DOHH2 (cell line): ENCODE measurements around the gene CACHD1.

ENCODE experiments used
- EZH2phosphoT487 ChIP-seq: fragments of 200-600 bp; sonication (generic); IDR thresholded peaks from 2 replicates; pipeline ENCODE4 v1.6.1; 2017; ENCODE audit warnings: borderline replicate concordance, mild to moderate bottlenecking, antibody characterized with exemption, low read length, moderate library complexity, mixed read lengths
- TF ChIP-seq, protein P1 (sequence below): fragments of 200-600 bp; sonication (generic); IDR thresholded peaks from one replicate; pipeline ENCODE4 v1.5.1; 2014; ENCODE audit warnings: antibody characterized with exemption, mild to moderate bottlenecking, low read depth, low read length; ENCODE audit not compliant: poor library complexity, severe bottlenecking

GRCh38 chr1:64516301-64516700 is 46.4 kb downstream of the CACHD1 start:
- TF ChIP-seq, protein P1, sequence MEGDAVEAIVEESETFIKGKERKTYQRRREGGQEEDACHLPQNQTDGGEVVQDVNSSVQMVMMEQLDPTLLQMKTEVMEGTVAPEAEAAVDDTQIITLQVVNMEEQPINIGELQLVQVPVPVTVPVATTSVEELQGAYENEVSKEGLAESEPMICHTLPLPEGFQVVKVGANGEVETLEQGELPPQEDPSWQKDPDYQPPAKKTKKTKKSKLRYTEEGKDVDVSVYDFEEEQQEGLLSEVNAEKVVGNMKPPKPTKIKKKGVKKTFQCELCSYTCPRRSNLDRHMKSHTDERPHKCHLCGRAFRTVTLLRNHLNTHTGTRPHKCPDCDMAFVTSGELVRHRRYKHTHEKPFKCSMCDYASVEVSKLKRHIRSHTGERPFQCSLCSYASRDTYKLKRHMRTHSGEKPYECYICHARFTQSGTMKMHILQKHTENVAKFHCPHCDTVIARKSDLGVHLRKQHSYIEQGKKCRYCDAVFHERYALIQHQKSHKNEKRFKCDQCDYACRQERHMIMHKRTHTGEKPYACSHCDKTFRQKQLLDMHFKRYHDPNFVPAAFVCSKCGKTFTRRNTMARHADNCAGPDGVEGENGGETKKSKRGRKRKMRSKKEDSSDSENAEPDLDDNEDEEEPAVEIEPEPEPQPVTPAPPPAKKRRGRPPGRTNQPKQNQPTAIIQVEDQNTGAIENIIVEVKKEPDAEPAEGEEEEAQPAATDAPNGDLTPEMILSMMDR: no peak
- no peak for TF ChIP-seq EZH2phosphoT487
